DMS 273 (cell line): Measurements from ENCODE around the gene TRIML2.

ENCODE experiments used
- DNase-seq: peaks from one replicate; lab custom pipeline; 2025; ENCODE audit not compliant: unreplicated experiment; lab: John Stamatoyannopoulos, UW

TRIML2 gene

GRCh38 chr4:188109157-188109755, at the start of gene TRIML2:
TSS of gene TRIML2 (minus strand) at chr4:188109603. CDS start at chr4:188105368, 4,235 bp downstream.
- no peak for DNase-seq

- no peak for DNase-seq
Observed at GRCh38 chr4:188158336-188158735, 48.9 kb upstream of the TRIML2 start.

- DNase-seq: no peak
Observed at GRCh38 chr4:188154668-188155405, 45.4 kb upstream of the TRIML2 start.

- no peak for DNase-seq
Observed at GRCh38 chr4:188147776-188148175, 38.4 kb upstream of the TRIML2 start.

- DNase-seq: no peak
Observed at GRCh38 chr4:188147176-188147575, 37.8 kb upstream of the TRIML2 start.

GRCh38 chr4:188146618-188147017, 37.2 kb upstream of the TRIML2 start:
- DNase-seq: no peak

- no peak for DNase-seq
Observed at GRCh38 chr4:188145601-188146000, 36.2 kb upstream of the TRIML2 start.

- no peak for DNase-seq
Observed at GRCh38 chr4:188143731-188144130, 34.3 kb upstream of the TRIML2 start.

- DNase-seq: no peak
Observed at GRCh38 chr4:188139671-188140070, 30.3 kb upstream of the TRIML2 start.

GRCh38 chr4:188139141-188139540, 29.7 kb upstream of the TRIML2 start, which contains the start of gene TRIML1:
TSS of gene TRIML1 (plus strand) at chr4:188139441. CDS start at chr4:188139559, 118 bp downstream.
- DNase-seq: no peak

GRCh38 chr4:188138227-188138626, 28.8 kb upstream of the TRIML2 start:
- no peak for DNase-seq

- DNase-seq: no peak
Observed at GRCh38 chr4:188132232-188132631, 22.8 kb upstream of the TRIML2 start.

GRCh38 chr4:188130355-188130754, 21.0 kb upstream of the TRIML2 start:
- no peak for DNase-seq

GRCh38 chr4:188127214-188127874, 17.9 kb upstream of the TRIML2 start:
- DNase-seq: no peak

- no peak for DNase-seq
Observed at GRCh38 chr4:188121530-188121929, 12.1 kb upstream of the TRIML2 start.

GRCh38 chr4:188117631-188118324, 8.4 kb upstream of the TRIML2 start:
- DNase-seq: no peak

GRCh38 chr4:188113156-188113555, 3.8 kb upstream of the TRIML2 start:
- no peak for DNase-seq

GRCh38 chr4:188111955-188112354, 2.6 kb upstream of the TRIML2 start:
- DNase-seq: no peak

- no peak for DNase-seq
Observed at GRCh38 chr4:188110741-188111471, 1.5 kb upstream of the TRIML2 start.

- no peak for DNase-seq
Observed at GRCh38 chr4:188110036-188110435, 633 bp upstream of the TRIML2 start.
